ENCODE results near the gene R3HDM2. TPM values are rescaled to one million over a fixed set of nuclear protein-coding genes. Genes with fewer than 3 reads are reported as not detected.
"Not testable (repeated sequence)": the region's sequence is repeated elsewhere in the genome, so short reads cannot be mapped to it uniquely, and the experiment has no call there.

R3HDM2 gene
- total RNA-seq, 1 donor from 2014 or later: 21.7 TPM

- DNase-seq: not testable (repeated sequence)
Observed at GRCh38 chr12:57426948-57427347, 3.9 kb downstream of the R3HDM2 start.

- no peak for DNase-seq
Observed at GRCh38 chr12:57420482-57420881, 10.4 kb downstream of the R3HDM2 start.

DNA sequence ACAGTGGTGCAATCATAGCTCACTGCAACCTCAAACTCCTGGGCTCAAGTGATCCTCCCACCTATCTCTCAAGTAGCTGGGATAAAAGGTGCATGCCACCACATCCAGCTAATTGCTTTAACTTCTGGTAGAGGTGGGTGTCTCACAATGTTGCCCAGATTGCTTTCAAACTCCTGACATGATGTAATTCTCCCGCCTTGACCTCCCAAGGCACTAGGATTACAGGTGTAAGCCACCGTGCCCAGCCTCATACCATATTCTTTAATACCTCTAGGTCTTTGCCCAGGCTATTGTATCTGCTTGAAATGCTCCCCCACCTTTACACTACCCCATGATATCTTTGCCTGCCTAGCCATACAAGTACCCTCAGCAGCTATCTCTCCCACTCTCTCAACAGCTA lies 11.3 kb downstream of the R3HDM2 start:
- no peak for DNase-seq

DNA sequence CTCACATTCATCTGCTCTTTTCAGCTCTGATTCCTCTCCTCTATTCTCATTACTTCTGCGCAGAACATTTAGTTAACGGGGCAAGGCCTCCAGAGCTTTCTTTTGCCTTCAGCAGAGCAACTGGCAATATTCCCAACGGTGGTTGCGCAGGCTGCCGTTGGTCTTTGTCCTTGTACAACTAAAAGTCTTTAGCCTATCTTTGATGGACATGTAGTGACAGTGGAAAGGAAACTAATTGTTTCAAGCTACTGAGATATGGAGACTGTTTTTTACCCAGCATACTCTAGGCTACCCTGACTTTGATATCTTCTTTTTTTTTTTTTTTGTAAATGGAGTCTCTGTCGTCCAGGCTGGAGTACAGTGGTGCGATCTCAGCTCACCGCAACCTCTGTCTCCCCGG lies 12.6 kb downstream of the R3HDM2 start:
- DNase-seq: no peak

DNA sequence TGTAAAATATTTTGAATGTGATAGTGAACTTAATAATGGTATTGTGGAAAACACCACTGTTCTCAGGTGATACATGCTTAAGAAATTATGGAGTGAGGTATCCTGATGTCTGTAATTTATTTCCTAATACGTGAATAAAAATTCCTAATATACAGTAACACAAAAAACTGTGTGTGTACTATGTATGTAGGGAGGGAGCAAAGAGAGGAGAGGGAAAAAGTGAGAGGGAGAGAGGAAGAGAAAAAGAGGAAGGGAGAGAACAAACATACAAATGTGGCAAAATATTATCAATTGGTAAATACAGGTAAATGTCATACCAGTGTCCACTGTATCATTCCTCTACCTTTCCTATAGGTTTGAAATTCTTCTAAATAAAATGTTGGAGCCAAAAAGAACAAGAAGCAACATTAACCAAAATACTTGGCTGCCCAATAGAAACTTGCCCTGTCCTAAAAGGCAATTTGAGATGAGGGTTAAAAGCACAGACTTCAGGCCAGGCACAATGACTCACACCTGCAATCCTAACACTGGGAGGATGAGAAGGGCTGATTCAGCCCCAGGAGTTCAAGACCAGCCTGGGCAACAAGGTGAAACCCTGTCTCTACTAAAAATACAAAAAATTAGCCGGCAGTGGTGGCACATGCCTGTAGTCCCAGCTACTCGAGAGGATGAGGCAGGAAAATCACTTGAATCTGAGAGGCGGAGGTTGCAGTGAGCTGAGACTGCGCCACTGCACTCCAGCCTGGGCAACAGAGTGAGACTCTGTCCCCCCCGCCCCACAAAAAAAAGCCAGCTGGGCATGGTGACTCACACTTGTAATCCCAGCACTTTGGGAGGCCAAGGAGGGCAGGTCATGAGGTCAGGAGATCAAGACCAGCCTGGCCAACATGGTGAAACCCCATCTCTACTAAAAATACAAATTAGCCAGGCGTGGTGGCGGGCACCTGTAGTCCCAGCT lies 14.5 kb downstream of the R3HDM2 start:
- no peak for DNase-seq

DNA sequence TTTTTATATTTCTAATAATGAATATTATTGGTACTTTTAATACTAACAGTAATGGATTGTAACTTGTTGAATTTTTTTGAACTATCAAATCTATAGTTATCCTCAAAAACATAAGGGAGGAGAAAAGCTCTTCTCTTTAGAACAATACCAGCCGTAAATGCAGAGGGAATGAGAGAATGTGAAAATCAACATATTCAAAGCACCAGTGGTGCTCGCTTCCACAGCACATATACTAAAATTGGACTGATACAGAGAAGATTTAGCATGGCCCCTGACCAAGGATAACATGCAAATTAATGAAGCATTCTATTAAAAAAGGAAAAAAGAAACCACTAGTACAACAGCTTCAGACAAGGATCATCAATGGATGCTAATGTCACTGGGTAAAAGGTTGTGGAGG lies 15.8 kb downstream of the R3HDM2 start:
- no peak for DNase-seq

DNA sequence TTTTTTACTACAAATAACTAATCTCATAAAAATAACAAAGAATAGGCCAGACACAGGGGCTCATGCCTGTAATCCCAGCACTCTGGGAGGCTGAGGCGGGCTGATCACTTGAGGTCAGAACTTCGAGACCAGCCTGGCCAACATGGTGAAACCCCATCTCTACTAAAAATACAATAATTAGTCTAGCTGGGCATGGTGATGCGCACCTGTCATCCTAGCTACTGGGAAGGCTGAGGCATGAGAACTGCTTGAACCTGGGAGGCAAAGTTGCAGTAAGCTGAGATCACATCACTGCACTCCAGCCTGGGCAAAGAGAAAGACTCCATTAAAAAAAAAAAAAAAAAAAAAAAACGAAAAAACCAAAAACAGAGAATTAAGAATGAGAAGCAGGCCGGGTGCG lies 16.7 kb downstream of the R3HDM2 start:
- DNase-seq: not testable (repeated sequence)

DNA sequence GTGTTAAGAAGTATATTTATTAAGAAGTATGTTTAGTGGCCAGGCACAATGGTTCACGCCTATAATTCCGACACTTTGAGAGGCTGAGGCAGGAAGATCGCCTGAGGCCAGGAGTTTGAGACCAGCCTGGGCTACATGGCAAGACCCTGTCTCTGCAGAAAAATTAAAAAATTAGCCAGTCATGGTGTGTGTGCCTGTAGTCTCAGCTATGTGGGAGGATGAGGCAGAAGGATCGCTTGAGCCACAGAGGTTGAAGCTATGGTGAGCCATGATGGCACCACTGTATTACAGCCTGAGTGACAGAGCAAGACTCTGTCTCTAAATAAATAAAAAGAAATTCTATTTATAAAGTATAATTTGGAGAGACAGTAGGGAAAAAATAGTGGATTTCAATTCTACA lies 20.3 kb downstream of the R3HDM2 start:
- DNase-seq: no peak

- DNase-seq: no peak
Observed at GRCh38 chr12:57404966-57405640, 25.7 kb downstream of the R3HDM2 start.

GRCh38 chr12:57402156-57402555 lies 28.7 kb downstream of the R3HDM2 start:
- not testable (repeated sequence) for DNase-seq

GRCh38 chr12:57401165-57401564 lies 29.7 kb downstream of the R3HDM2 start:
- no peak for DNase-seq

- DNase-seq: not testable (repeated sequence)
Observed at GRCh38 chr12:57399718-57400463, 31.0 kb downstream of the R3HDM2 start.

DNA sequence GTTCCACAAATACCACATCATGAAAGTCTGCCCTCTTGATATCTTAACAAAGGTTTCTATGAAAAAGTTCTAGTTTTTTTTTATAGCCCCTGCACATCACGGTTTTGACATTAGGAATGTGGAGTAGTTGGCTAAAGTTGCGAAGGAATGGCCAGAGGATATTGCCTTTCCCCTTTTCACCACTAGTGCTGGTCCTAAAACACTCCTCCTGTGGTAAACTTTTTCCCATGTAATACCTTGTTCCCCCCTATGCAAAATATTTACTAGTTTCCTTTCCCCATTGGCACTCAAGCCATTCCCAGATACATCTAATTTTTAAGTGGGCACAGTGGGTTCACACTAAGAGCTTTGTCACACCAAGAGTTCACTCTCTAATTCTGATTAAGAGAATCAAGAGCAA lies 33.4 kb downstream of the R3HDM2 start:
- DNase-seq: no peak

GRCh38 chr12:57395121-57395520 lies 35.7 kb downstream of the R3HDM2 start:
- DNase-seq: no peak

GRCh38 chr12:57390174-57390573 lies 40.7 kb downstream of the R3HDM2 start:
- DNase-seq: no peak

DNA sequence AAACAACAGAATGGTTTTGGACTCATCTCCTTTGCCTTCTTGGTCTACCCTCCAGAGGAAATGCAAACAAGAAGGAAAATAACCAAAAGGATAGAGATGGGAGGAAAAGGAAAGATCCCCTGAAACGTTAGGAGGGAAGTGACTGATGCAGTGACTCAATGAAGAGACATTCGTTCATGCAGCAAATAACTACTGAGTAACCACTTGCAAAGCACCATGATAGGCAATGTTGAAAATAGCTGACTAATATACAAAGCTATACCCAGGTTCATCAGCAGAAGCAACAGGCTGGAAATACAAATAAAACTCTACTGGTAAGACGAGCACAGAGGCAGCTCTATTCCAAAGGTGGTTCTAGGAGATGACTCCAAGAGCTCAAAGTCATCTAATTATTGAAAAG lies 41.8 kb downstream of the R3HDM2 start:
- DNase-seq: no peak

- DNase-seq: no peak
Observed at GRCh38 chr12:57388425-57388824, 42.4 kb downstream of the R3HDM2 start.

DNA sequence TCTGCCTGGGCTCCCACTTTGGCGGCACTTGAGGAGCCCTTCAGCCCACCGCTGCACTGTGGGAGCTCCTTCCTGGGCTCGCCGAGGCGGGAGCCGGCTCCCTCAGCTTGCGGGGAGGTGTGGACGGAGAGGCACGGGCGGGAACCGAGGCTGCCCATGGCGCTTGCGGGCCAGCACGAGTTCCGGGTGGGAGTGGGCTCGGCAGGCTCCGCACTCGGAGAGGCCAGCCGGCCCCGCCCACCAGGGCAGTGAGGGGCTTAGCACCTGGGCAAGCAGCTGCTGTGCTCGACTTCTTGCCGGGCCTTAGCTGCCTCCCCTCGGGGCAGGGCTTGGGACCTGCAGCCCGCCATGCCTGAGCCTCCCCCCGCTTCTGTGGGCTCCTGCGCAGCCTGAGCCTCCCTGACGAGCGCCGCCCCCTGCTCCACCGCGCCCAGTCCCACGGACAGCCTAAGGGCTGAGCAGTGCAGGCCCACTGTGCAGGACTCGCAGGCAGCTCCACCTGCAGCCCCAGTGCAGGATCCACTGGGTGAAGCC lies 44.6 kb downstream of the R3HDM2 start:
- DNase-seq: no peak

GRCh38 chr12:57385586-57385985 lies 45.3 kb downstream of the R3HDM2 start:
- DNase-seq: no peak

DNA sequence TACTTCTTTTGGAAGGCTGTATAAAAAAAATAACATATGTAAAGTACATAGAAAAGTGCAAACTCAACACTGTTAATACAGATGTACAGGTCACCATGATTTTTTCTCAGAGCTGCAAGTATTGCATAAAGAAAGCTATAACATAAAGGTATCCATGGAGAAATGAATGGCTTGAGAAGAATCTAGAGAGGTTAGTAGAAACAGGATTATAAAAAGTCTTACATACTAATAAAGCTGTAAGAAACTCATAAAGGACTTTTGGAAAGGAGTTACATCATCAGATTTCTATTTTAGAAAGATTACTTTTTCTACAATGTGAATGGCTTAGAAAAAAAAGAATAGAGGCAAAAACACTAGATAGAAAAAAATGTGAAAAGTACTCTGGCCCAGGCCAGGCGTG lies 46.4 kb downstream of the R3HDM2 start:
- DNase-seq: no peak

DNA sequence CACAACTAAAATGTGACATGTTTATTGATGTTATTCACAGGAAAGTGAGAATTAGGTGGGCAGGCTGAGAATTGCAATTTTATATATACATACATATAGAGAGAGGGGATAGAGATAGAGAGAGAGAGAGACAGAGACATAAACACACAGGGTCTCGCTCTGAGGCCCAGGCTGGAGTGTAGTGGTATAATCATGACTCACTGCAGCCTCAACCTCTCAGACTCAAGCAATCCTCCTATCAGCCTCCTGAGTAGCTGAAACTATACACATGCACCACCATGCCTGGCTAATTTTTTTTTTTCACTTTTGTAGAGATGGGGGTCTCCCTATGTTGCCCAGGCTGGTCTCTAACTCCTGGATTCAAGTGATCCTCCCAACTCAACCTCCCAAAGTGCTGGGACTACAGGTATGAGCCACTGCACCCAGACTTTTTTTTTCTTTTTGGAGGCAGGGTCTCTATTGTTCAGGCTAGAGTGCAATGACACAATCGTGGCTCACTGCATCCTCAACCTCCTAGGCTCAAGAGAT lies 49.1 kb downstream of the R3HDM2 start:
- no peak for DNase-seq

DNA sequence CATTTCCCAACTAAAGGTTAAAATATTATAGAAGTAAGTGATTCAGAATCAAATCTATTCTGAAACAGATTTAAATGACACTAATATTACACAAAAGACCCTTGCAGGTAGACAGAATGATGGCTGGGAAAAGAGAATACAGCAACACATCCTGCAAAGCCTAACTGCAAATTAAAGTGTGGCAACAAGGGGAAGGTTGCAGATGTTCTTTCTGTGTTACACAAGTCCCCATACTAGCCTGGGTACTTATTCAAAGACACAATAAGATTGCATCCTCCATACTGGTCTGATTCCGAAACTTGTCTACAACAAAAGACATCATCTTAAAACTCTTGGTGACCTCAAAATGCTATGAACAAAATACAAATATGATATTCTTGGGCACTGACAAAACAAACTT lies 50.5 kb downstream of the R3HDM2 start:
- no peak for DNase-seq
